Astrocyte (in vitro differentiated cells and primary cell): Measurements from ENCODE around the gene SKA3.

Experiments used
- CTCF ChIP-seq: IDR thresholded peaks from 2 replicates; pipeline ENCODE4 v1.5.1; 2011; ENCODE audit warnings: low read depth, mild to moderate bottlenecking, inconsistent platforms, low read length, moderate library complexity; ENCODE audit not compliant: insufficient read depth
- EZH2 ChIP-seq: IDR thresholded peaks from 2 replicates; pipeline ENCODE4 v1.6.1; 2012; ENCODE audit warnings: mild to moderate bottlenecking, low read length, inconsistent platforms; ENCODE audit not compliant: insufficient read depth

- TF ChIP-seq CTCF (no peak), EZH2 (no peak)
Observed at GRCh38 chr13:21138561-21138960, 37.8 kb downstream of the SKA3 start.
